Endometrial microvascular endothelial cells (primary cell): ENCODE measurements around the gene SPDEF. TPM values are rescaled to one million over a fixed set of nuclear protein-coding genes. Genes with fewer than 3 reads are reported as not detected.

Experiments
- in situ Hi-C: cut with HindIII; loops from 2 replicates; pipeline ENCODE4 v1.10.0; 2017; ENCODE audit warnings: low sequenced_read_pairs, low pct_unique_long_range_greater_than_20kb; ENCODE audit errors: inconsistent ontology term
- total RNA-seq: library from RNA; depleted of rRNA; stranded (reverse); fragments of >200 nt; gene quantifications from one replicate; pipeline ENCODE4 v1.2.3, GENCODE V29; 2015; ENCODE audit errors: inconsistent ontology term

SPDEF gene
- total RNA-seq: not detected

- in situ Hi-C loops: no loop called here
These were observed at the start of gene SPDEF for GRCh38 chr6:34556031-34556471. TSS of gene SPDEF (minus strand) at chr6:34556329. CDS start at chr6:34544455, 11,874 bp downstream.

DNA sequence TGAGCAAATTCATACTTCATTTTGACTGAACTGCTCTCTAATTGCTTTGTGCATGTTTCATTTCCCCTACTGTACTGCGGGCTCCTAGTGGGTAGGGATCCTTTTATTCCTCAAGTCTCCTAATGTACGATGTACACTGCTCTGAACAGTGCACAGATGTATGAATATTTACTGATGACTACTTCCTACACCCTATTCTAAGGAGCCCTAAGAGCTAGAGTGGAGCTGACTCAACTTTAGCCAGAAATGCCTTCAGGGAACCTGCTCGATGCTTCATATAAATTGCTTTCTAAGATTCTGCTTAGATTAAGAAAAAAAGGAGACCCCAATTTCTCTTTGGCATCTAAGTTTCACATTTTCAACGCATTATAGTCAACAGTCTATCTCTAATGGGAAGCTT is 47.6 kb upstream of the SPDEF start:
- in situ Hi-C loops: loop anchor here (10.0 kb wide), 1 partner anchor 159 kb away; no protein-coding TSS in a partner anchor

DNA sequence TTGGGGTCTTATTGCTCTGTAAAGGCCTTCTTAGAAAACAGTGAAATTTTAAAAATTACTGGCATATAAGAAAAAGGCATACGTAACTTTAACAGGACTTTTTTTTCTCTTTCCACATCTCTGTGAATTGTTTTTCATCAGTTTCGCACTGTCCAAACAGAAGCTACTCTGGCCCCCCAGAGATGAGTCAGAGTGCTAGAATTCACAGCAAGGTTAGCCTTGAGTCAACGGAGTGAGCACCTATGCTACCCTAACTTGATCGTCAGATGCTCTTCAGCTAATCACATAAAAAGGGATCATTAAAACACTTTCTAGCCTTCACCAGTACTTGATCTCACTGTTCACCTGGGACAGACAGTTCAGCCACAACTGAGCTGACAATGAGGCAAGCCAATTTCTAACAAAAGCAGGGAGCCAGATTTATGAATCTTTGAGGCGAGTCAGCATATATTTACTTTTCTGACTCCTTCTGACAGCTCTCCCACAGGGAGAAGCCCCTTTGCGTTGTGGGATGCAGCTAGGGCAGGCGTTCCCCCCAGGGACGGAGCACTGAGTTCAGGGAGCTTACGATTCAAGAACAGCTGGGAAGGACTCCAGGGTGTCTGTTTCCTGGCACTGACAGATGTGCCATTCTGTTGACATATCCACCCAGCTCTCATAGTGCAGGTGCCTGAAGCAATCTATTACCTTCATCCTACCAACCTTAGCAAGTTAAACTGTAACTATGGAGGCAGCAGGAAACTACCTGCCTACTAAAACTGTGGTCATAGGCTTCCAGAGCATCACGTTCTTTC is 46.4 kb upstream of the SPDEF start:
- in situ Hi-C loops: loop anchor here (10.0 kb wide), 1 partner anchor 158 kb away; no protein-coding TSS in a partner anchor

DNA sequence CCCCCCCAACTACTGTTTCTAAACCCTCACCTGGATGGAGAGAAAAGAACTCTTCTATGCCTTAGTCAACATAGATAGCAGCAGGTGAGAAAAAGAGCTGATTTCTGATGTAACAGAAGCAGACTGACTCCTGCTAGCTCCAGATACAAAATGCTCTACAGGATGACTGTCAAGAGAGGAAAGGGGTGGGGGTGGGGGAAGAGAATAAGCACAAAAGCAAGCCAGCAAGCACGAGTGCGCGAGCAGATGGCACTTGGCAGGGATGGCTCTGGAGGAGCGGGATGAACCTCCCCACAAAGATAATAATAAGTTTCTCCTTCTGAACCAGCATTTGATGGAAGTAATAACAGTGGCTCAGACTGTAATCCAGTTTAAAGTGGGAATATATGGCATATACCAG is 45.6 kb upstream of the SPDEF start:
- in situ Hi-C loops: loop anchor here (10.0 kb wide), 1 partner anchor 157 kb away; no protein-coding TSS in a partner anchor

DNA sequence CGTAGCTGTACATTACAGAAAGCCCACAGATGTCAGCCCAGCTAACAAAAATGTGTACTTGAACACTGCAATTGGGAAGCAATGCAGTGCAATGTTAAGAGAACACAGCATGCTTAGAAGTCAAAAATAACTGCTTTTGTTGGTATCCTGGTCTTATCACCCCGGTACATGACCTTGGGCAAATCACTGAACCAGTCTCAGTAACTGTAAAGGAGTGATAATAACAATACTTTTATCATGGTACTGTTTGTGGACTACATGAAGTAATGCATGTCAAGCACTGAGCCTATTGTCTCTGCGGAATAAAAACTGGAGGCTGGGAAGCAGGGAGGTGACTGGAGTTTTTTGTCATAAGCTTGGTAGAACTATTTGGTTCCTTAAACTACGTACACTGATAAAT is 44.7 kb upstream of the SPDEF start:
- in situ Hi-C loops: loop anchor here (10.0 kb wide), 1 partner anchor 156 kb away; no protein-coding TSS in a partner anchor

- in situ Hi-C loops: loop anchor here (10.0 kb wide), 1 partner anchor 155 kb away; no protein-coding TSS in a partner anchor
These were observed 44.0 kb upstream of the SPDEF start for GRCh38 chr6:34600101-34600500.

- in situ Hi-C loops: no loop called here
These were observed 42.6 kb upstream of the SPDEF start for GRCh38 chr6:34598712-34599111.

- in situ Hi-C loops: no loop called here
These were observed 41.6 kb upstream of the SPDEF start for GRCh38 chr6:34597605-34598353.

GRCh38 chr6:34596798-34597197 is 40.7 kb upstream of the SPDEF start:
- in situ Hi-C loops: no loop called here

- in situ Hi-C loops: no loop called here
These were observed 39.4 kb upstream of the SPDEF start for GRCh38 chr6:34595332-34596184.

- in situ Hi-C loops: no loop called here
These were observed 37.6 kb upstream of the SPDEF start for GRCh38 chr6:34593701-34594100.

GRCh38 chr6:34592208-34592952 is 36.3 kb upstream of the SPDEF start:
- in situ Hi-C loops: no loop called here

GRCh38 chr6:34589691-34590090 is 33.6 kb upstream of the SPDEF start:
- in situ Hi-C loops: no loop called here

DNA sequence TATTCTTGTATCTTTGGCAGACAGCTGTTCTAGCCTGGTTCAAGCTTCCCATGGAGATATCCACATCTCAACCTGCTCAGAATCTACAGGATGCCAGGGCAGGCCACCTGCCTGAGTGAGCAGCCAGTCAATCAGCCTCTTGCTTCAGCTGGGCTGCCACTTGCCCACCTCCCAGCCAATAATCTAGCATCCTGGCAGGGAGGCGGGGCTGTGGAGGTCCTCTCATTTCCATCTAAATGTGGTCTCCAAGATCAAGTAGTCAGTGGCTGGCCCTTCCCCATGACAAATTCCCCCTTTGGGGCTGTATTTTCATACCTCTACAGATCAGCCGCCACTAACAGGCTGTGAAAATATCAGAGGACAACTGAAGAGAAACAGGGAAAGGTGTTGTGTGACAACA is 33.0 kb upstream of the SPDEF start:
- in situ Hi-C loops: no loop called here

- in situ Hi-C loops: no loop called here
These were observed 31.7 kb upstream of the SPDEF start for GRCh38 chr6:34587851-34588250.

DNA sequence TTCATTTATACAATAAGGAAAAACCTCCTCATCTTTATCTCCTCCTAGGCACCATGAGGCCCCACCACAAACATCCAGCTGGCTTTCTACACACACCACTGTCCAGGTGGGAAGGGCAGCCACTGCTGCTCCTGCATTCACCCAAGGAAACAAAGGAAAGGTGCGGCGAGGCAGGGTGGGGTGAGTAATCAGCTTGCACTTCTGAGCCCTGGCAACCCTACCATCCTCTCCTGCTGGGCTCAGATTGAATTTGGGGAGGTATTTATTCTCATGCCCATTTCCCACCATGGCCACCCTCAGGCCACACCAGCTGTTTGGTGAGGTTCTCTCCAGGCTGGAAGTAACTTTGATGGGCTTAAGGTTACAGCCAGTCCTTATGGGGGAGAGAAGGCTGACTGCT is 31.2 kb upstream of the SPDEF start:
- in situ Hi-C loops: no loop called here

DNA sequence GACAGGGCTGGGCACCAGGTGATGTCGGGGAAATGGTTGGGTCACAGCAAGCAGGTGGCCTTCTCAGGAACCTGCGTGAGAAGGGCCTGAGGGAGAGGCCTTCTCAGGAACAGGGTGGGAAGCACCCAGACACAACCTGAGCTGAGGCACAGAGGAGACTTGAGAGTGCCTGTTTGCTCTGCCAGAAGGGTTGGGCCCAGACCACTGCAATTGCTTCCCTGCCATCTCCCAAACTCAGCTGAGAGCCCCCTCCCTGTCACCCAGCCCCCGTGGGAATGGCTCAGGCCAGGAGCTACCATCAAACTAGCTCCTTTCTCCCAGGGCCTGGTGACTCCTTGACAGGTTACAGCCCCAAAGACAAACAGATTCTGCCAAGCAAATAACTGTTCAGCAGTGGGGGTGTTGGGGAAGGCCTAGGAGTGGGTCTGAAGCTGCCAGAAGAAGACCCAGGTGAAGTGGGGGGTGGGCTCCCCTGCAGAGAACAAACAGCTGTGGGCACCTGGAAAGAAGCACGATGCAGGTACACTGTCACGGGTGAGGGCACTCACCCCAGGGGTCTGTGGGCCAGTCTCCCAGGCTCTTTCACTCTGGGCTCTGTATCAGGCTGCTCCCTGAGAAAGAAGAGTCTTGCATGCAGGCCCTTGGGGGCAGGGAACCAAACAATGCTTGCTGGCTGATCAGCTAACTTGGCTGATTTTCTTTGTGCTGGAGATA is 30.4 kb upstream of the SPDEF start:
- in situ Hi-C loops: no loop called here
